ENCODE data around the gene ZNF662. TPM values are rescaled to one million over a fixed set of nuclear protein-coding genes. Genes with fewer than 3 reads are reported as not detected.

The ZNF662 gene
- 0.39 and 0.54 TPM in 2 replicates for total RNA-seq

- intact Hi-C loops (cut with micrococcal nuclease): no loop called here
Measured at GRCh38 chr3:42906070-42906847, at the start of gene ZNF662. TSS of gene ZNF662 (plus strand) at chr3:42906142. CDS start at chr3:42908115, 1,973 bp downstream.

- intact Hi-C loops (cut with micrococcal nuclease): no loop called here
Measured at GRCh38 chr3:42856544-42856943, 49.4 kb upstream of the ZNF662 start.

GRCh38 chr3:42864321-42864950 is 41.5 kb upstream of the ZNF662 start:
- intact Hi-C loops (cut with micrococcal nuclease): no loop called here

- intact Hi-C loops (cut with micrococcal nuclease): no loop called here
Measured at GRCh38 chr3:42865256-42865655, 40.7 kb upstream of the ZNF662 start.

GRCh38 chr3:42867138-42867537 is 38.8 kb upstream of the ZNF662 start:
- intact Hi-C loops (cut with micrococcal nuclease): no loop called here

- intact Hi-C loops (cut with micrococcal nuclease): no loop called here
Measured at GRCh38 chr3:42868841-42869240, 37.1 kb upstream of the ZNF662 start.

GRCh38 chr3:42871592-42872196 is 34.2 kb upstream of the ZNF662 start:
- intact Hi-C loops (cut with micrococcal nuclease): no loop called here

- intact Hi-C loops (cut with micrococcal nuclease): no loop called here
Measured at GRCh38 chr3:42872718-42873117, 33.2 kb upstream of the ZNF662 start.

- intact Hi-C loops (cut with micrococcal nuclease): no loop called here
Measured at GRCh38 chr3:42873221-42873982, 32.5 kb upstream of the ZNF662 start.

- intact Hi-C loops (cut with micrococcal nuclease): no loop called here
Measured at GRCh38 chr3:42874749-42875148, 31.2 kb upstream of the ZNF662 start.

- intact Hi-C loops (cut with micrococcal nuclease): no loop called here
Measured at GRCh38 chr3:42875325-42876151, 30.4 kb upstream of the ZNF662 start, which contains the start of gene CYP8B1. TSS of gene CYP8B1 (minus strand) at chr3:42875879. CDS start at chr3:42875816, 63 bp downstream.

- intact Hi-C loops (cut with micrococcal nuclease): no loop called here
Measured at GRCh38 chr3:42876401-42876800, 29.5 kb upstream of the ZNF662 start.

GRCh38 chr3:42876940-42877720 is 28.8 kb upstream of the ZNF662 start:
- intact Hi-C loops (cut with micrococcal nuclease): no loop called here

- intact Hi-C loops (cut with micrococcal nuclease): no loop called here
Measured at GRCh38 chr3:42877881-42878280, 28.1 kb upstream of the ZNF662 start.

- intact Hi-C loops (cut with micrococcal nuclease): loop anchor here (2.0 to 10.0 kb wide), 6 partner anchors 41 to 742 kb away; partner anchors contain the start of genes ANO10, CCDC13, POMGNT2 and VIPR1
Measured at GRCh38 chr3:42880183-42880582, 25.8 kb upstream of the ZNF662 start.

- intact Hi-C loops (cut with micrococcal nuclease): loop anchor here (1.0 to 10.0 kb wide), 12 partner anchors 42 to 809 kb away; partner anchors contain the start of genes ABHD5, ANO10, CCDC13 and HIGD1A
Measured at GRCh38 chr3:42880601-42881451, 25.1 kb upstream of the ZNF662 start.

- intact Hi-C loops (cut with micrococcal nuclease): loop anchor here (5.0 to 10.0 kb wide), 2 partner anchors 329 to 739 kb away; partner anchors contain the start of gene ANO10
Measured at GRCh38 chr3:42883251-42883930, 22.6 kb upstream of the ZNF662 start.

GRCh38 chr3:42884324-42884723 is 21.6 kb upstream of the ZNF662 start:
- intact Hi-C loops (cut with micrococcal nuclease): loop anchor here (5.0 to 10.0 kb wide), 2 partner anchors 330 to 738 kb away; partner anchors contain the start of gene ANO10

Data from T-helper 1 cell treated with Interleukin-12 subunit alpha and Interleukin-12 subunit beta and Interleukin-4 antibody, amounts not matched to agents 30 ng/mL and 1 ng/mL, for 36 hours (primary cell).